ENCODE measurements around the gene PLA2G4A. TPM values are rescaled to one million over a fixed set of nuclear protein-coding genes. Genes with fewer than 3 reads are reported as not detected.

PLA2G4A gene
- total and polyA plus RNA-seq, 12 donors = 4.2 to 53.1 (median 14.9) TPM

GRCh38 chr1:186865253-186865652, 36.5 kb downstream of the PLA2G4A start:
- no peak overlapping the region for H3K4me3 ChIP-seq
- H3K9me3 ChIP-seq (replicated peaks in 1 of 3) = no peaks in the 10 kb centered on the region
- DNase-seq = no peak
- intact Hi-C loops (cut with DNase I) = no loop called here
- no peak for TF ChIP-seq POLR2A (IDR thresholded peaks at IDR 0.05)
- TF ChIP-seq, protein P1, sequence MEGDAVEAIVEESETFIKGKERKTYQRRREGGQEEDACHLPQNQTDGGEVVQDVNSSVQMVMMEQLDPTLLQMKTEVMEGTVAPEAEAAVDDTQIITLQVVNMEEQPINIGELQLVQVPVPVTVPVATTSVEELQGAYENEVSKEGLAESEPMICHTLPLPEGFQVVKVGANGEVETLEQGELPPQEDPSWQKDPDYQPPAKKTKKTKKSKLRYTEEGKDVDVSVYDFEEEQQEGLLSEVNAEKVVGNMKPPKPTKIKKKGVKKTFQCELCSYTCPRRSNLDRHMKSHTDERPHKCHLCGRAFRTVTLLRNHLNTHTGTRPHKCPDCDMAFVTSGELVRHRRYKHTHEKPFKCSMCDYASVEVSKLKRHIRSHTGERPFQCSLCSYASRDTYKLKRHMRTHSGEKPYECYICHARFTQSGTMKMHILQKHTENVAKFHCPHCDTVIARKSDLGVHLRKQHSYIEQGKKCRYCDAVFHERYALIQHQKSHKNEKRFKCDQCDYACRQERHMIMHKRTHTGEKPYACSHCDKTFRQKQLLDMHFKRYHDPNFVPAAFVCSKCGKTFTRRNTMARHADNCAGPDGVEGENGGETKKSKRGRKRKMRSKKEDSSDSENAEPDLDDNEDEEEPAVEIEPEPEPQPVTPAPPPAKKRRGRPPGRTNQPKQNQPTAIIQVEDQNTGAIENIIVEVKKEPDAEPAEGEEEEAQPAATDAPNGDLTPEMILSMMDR (IDR thresholded peaks at IDR 0.05) = no peak
- 69 to 84% (median 76%) methylated on average over 1 of the region's 1 CpG for WGBS, 4 donors
- H3K27ac ChIP-seq = no peak overlapping the region
- no peaks in the 10 kb centered on the region for H3K4me1 ChIP-seq (replicated peaks in 1 of 2)
- H3K27me3 ChIP-seq = no peaks in the 10 kb centered on the region
- H3K36me3 ChIP-seq (replicated peaks in 1 of 2) = no peaks in the 10 kb centered on the region

DNA sequence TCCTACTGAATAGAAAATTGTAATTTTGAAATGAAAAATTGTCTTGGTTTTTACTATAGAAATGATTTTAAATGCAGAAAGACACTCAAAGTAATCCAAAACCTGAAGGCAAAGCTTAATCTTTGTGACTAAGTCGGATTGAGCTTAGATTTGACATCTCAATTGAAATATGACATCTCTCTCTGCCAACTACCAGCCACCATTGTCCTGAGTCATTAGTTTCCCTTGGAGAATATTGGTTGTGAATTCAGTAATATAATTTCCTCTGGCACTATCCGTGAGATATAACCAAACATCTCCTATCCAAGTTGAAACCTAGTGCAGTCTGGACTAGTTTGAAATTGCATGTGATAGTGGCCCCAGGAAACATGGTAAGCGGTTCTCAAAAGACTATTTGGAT, 37.1 kb downstream of the PLA2G4A start:
- H3K9me3 ChIP-seq (replicated peaks in 1 of 3) = no peaks in the 10 kb centered on the region
- WGBS, 4 donors = 48 to 65% (median 59%) methylated on average over 3 of the region's 3 CpGs
- H3K36me3 ChIP-seq (replicated peaks in 1 of 2) = no peaks in the 10 kb centered on the region
- no peaks in the 10 kb centered on the region for H3K4me1 ChIP-seq (replicated peaks in 1 of 2)
- H3K27me3 ChIP-seq = no peaks in the 10 kb centered on the region
- H3K4me3 ChIP-seq = no peak overlapping the region
- no peak for DNase-seq
- no peak overlapping the region for H3K27ac ChIP-seq
- TF ChIP-seq, protein P1 (IDR thresholded peaks at IDR 0.05) = no peak
- no peak for TF ChIP-seq POLR2A (IDR thresholded peaks at IDR 0.05)
- intact Hi-C loops (cut with DNase I) = no loop called here

DNA sequence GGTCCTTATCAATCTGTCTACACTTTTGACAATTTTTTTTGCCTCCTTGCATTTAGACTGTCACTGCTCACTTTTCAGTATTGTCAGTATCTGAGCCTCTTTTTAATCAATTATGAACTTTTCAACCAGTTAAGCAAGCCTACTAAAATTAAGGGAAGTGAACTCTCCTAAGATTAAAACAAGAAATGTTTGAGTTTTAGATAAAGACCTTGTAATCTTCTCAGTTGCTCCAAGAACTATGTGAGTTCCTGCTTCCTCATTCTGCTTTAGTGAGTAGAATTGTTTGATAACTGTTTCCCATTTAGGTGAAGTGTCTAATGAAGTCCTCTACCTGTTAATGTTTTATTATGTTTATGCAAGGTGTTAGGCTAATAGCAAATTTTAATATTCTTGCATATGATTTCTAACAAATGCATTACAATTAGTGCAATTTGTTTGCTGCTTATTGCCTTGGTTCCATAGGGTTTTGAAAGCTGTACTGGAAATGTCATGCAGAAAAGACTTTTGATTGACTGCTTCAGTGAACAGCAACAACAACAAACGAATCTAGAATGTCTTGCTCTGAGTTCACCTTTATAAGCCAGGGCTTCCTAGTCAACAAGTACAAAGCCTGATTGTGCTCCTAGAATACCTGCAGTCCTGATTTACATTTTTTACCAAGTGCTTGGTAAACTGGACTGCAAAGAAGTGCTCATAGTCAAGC, 40.9 kb downstream of the PLA2G4A start:
- Histone ChIP-seq H3K4me3 (no peak overlapping the region), H3K9me3 (replicated peaks in 1 of 3) (no peaks in the 10 kb centered on the region), H3K27me3 (no peaks in the 10 kb centered on the region), H3K36me3 (replicated peaks in 1 of 2) (no peaks in the 10 kb centered on the region), H3K27ac (no peak overlapping the region), H3K4me1 (replicated peaks in 1 of 2) (no peaks in the 10 kb centered on the region)
- WGBS, 4 donors = 30 to 46% (median 38%) methylated on average over 1 of the region's 1 CpG
- TF ChIP-seq POLR2A (IDR thresholded peaks at IDR 0.05) = no peak
- TF ChIP-seq, protein P1 (IDR thresholded peaks at IDR 0.05) = no peak
- intact Hi-C loops (cut with DNase I) = no loop called here
- DNase-seq = no peak

GRCh38 chr1:186871784-186872183, 43.0 kb downstream of the PLA2G4A start:
- TF ChIP-seq, protein P1 (IDR thresholded peaks at IDR 0.05) = no peak
- no peak for TF ChIP-seq POLR2A (IDR thresholded peaks at IDR 0.05)
- Histone ChIP-seq H3K4me3 (no peak overlapping the region), H3K9me3 (replicated peaks in 1 of 3) (no peaks in the 10 kb centered on the region), H3K4me1 (replicated peaks in 1 of 2) (no peaks in the 10 kb centered on the region), H3K36me3 (replicated peaks in 1 of 2) (no peaks in the 10 kb centered on the region), H3K27ac (no peak overlapping the region), H3K27me3 (no peaks in the 10 kb centered on the region)
- WGBS, 4 donors = 63 to 86% (median 77%) methylated on average over 1 of the region's 1 CpG
- no peak for DNase-seq
- intact Hi-C loops (cut with DNase I) = no loop called here

Measured in adrenal gland (tissue), 12 donors.